H1 (cell line): ENCODE measurements around the gene OGFOD3. TPM values are rescaled to one million over a fixed set of nuclear protein-coding genes. Genes with fewer than 3 reads are reported as not detected.

ENCODE experiments used
- CTCF ChIA-PET: fragments of 300-600 bp; sonication (Branson Sonifier 250); formaldehyde crosslinking; loops from one replicate; lab custom pipeline; 2021; ENCODE audit not compliant: partially characterized antibody; lab: Charles Lee
- POLR2A ChIA-PET: fragments of 300-600 bp; sonication (Branson Sonifier 250); formaldehyde crosslinking; loops from one replicate; lab custom pipeline; 2021; ENCODE audit warnings: inconsistent platforms; ENCODE audit not compliant: partially characterized antibody; lab: Charles Lee
- DNase-seq, 2 experiments: peaks; one replicate each; pipeline versions ENCODE4 v3.0.0 to v3.0.0-alpha.2; 2010 to 2022; ENCODE audit warnings: low spot score in 2 of 2, low read depth in 1 of 2, mixed read lengths in 1 of 2
- FAIRE-seq: peaks from 2 replicates; lab custom pipeline; 2011; peaks lifted over from hg19 to GRCh38; lab: Jason Lieb, UNC
- H2AFZ ChIP-seq: 2 replicates; pipeline ENCODE4 v1.8.1; 2012; ENCODE audit warnings: low read length, inconsistent platforms
- H2AK5ac ChIP-seq: 2 replicates; pipeline ENCODE4 v1.6.1; 2013; ENCODE audit warnings: low read depth, low read length
- H2BK120ac ChIP-seq: replicated peaks from 2 replicates; pipeline ENCODE3; 2013; ENCODE audit warnings: low read depth, low read length, inconsistent platforms
- H2BK12ac ChIP-seq: 2 replicates; pipeline ENCODE4 v1.6.1; 2013; ENCODE audit warnings: low read depth, low read length
- H2BK15ac ChIP-seq: 2 replicates; pipeline ENCODE4 v1.6.1; 2013; ENCODE audit warnings: low read length
- H2BK20ac ChIP-seq: 2 replicates; pipeline ENCODE4 v1.6.1; 2013; ENCODE audit warnings: low read length
- H2BK5ac ChIP-seq: 2 replicates; pipeline ENCODE4 v1.6.1; 2013; ENCODE audit warnings: low read depth, low read length
- H3K14ac ChIP-seq: 2 replicates; pipeline ENCODE4 v1.6.1; 2013; ENCODE audit warnings: inconsistent platforms; ENCODE audit not compliant: insufficient read length
- H3K18ac ChIP-seq: 2 replicates; pipeline ENCODE4 v1.6.1; 2013; ENCODE audit warnings: low read length; ENCODE audit errors: extremely low read depth
- H3K23ac ChIP-seq: 2 replicates; pipeline ENCODE4 v1.6.1; 2013; ENCODE audit warnings: inconsistent platforms; ENCODE audit not compliant: insufficient read length
- H3K23me2 ChIP-seq: 2 replicates; pipeline ENCODE4 v1.6.1; 2013; ENCODE audit warnings: low read depth, low read length
- H3K27ac ChIP-seq: 2 replicates; pipeline ENCODE4 v1.6.1; 2011; ENCODE audit warnings: low read depth, low read length, inconsistent platforms
- H3K27me3 ChIP-seq, 4 experiments: replicated peaks in 1 of 4; 1 replicate in 1 of 4; 2 replicates in 3 of 4; pipeline versions ENCODE4 v1.6.1 to v1.8.1; 2011 to 2013; ENCODE audit warnings: low read length in 3 of 4, mild to moderate bottlenecking in 3 of 4, inconsistent platforms in 2 of 4, mixed read lengths in 2 of 4, moderate library complexity in 1 of 4; ENCODE audit not compliant: control insufficient read depth in 3 of 4, insufficient read depth in 3 of 4; ENCODE audit errors: extremely low read depth in 1 of 4
- H3K36me3 ChIP-seq, 4 experiments: 2 replicates each; pipeline versions ENCODE4 v1.6.1 to v1.8.1; 2011 to 2013; ENCODE audit warnings: mild to moderate bottlenecking in 4 of 4, low read length in 3 of 4, moderate library complexity in 2 of 4, control low read depth in 1 of 4, inconsistent platforms in 1 of 4; ENCODE audit not compliant: insufficient read depth in 4 of 4, control insufficient read depth in 2 of 4
- H3K4ac ChIP-seq: replicated peaks from 2 replicates; pipeline ENCODE3; 2013; ENCODE audit warnings: low read length, low read depth, mixed read lengths, inconsistent platforms; ENCODE audit not compliant: insufficient read length
- H3K4me1 ChIP-seq, 4 experiments: replicated peaks in 1 of 4; 1 replicate in 1 of 4; 2 replicates in 3 of 4; pipeline versions ENCODE4 v1.6.1 to v1.8.1; 2011 to 2013; ENCODE audit warnings: low read length in 3 of 4, inconsistent platforms in 2 of 4, mixed read lengths in 1 of 4; ENCODE audit not compliant: insufficient read depth in 4 of 4, control insufficient read depth in 3 of 4
- H3K4me2 ChIP-seq, 2 experiments: 2 replicates each; pipeline versions ENCODE4 v1.6.1 to v1.8.1; 2011 to 2013; ENCODE audit warnings: low read depth in 2 of 2, low read length in 2 of 2, control low read depth in 1 of 2, inconsistent platforms in 1 of 2, mild to moderate bottlenecking in 1 of 2; ENCODE audit not compliant: insufficient read depth in 1 of 2
- H3K4me3 ChIP-seq, 4 experiments: fragments of 200-600, 300-600 bp in 1 of 4; sonication (generic), shearing (Covaris generic), sonication (Bioruptor Twin) in 1 of 4; 2 replicates each; pipeline versions ENCODE4 v1.5.1 to v1.8.1; 2011 to 2016; ENCODE audit warnings: low read length in 4 of 4, low read depth in 3 of 4, control low read depth in 2 of 4, inconsistent platforms in 2 of 4, mild to moderate bottlenecking in 2 of 4, mixed read lengths in 1 of 4, moderate library complexity in 1 of 4; ENCODE audit not compliant: insufficient read depth in 2 of 4; ENCODE audit errors: extremely low read depth in 1 of 4
- H3K56ac ChIP-seq: replicated peaks from 2 replicates; pipeline ENCODE3; 2013; ENCODE audit warnings: low read depth, mild to moderate bottlenecking, mixed read lengths, low read length, inconsistent platforms; ENCODE audit not compliant: insufficient read length
- H3K79me1 ChIP-seq: 2 replicates; pipeline ENCODE4 v1.6.1; 2013; ENCODE audit warnings: low read depth, low read length, control low read depth
- H3K79me2 ChIP-seq, 2 experiments: 2 replicates each; pipeline versions ENCODE4 v1.6.1 to v1.8.1; 2012 to 2013; ENCODE audit warnings: low read length in 2 of 2, mild to moderate bottlenecking in 2 of 2, inconsistent platforms in 1 of 2; ENCODE audit not compliant: insufficient read depth in 2 of 2, control insufficient read depth in 1 of 2
- H3K9ac ChIP-seq, 4 experiments: replicated peaks in 1 of 4; 1 replicate in 1 of 4; 2 replicates in 3 of 4; pipeline versions ENCODE4 v1.6.1 to v1.8.1; 2011 to 2013; ENCODE audit warnings: low read depth in 3 of 4, low read length in 3 of 4, control low read depth in 2 of 4, mild to moderate bottlenecking in 2 of 4, moderate library complexity in 2 of 4, inconsistent platforms in 1 of 4; ENCODE audit errors: extremely low read depth in 1 of 4
- H3K9me3 ChIP-seq, 2 experiments: 2 replicates each; pipeline versions ENCODE4 v1.6.1 to v1.8.1; 2012 to 2013; ENCODE audit warnings: mild to moderate bottlenecking in 2 of 2, moderate library complexity in 2 of 2, control low read depth in 1 of 2, inconsistent platforms in 1 of 2, low read depth in 1 of 2, low read length in 1 of 2, mixed read lengths in 1 of 2; ENCODE audit not compliant: insufficient read depth in 2 of 2
- H4K20me1 ChIP-seq, 2 experiments: replicated peaks in 1 of 2; 2 replicates each; pipeline versions ENCODE3 to v1.8.1; 2011 to 2013; ENCODE audit warnings: inconsistent platforms in 2 of 2, low read length in 2 of 2, mild to moderate bottlenecking in 1 of 2; ENCODE audit not compliant: insufficient read depth in 2 of 2, control insufficient read depth in 1 of 2
- H4K5ac ChIP-seq: 2 replicates; pipeline ENCODE4 v1.6.1; 2013; ENCODE audit warnings: low read length, low read depth, mixed read lengths, inconsistent platforms; ENCODE audit not compliant: insufficient read length
- H4K8ac ChIP-seq: 2 replicates; pipeline ENCODE4 v1.8.0; 2013; ENCODE audit warnings: mild to moderate bottlenecking, moderate library complexity, low read length, inconsistent platforms; ENCODE audit not compliant: insufficient read depth; ENCODE audit errors: extremely low read depth
- H4K91ac ChIP-seq: replicated peaks from 2 replicates; pipeline ENCODE3; 2013; ENCODE audit warnings: low read length, mixed read lengths, inconsistent platforms; ENCODE audit not compliant: insufficient read length
- CBX5 ChIP-seq: fragments of 300-800, 300-1000 bp; sonication (generic); IDR thresholded peaks from 2 replicates; pipeline ENCODE4 v1.7.1; 2016; ENCODE audit warnings: antibody characterized with exemption, low read length, low read depth
- GTF2F1 ChIP-seq: IDR thresholded peaks from 2 replicates; pipeline ENCODE4 v1.6.1; 2012; ENCODE audit warnings: low read depth, low read length, improper control_type of control experiment, borderline replicate concordance
- KDM1A ChIP-seq: fragments of 200-600, 300-600 bp; sonication (generic); IDR thresholded peaks from 2 replicates; pipeline ENCODE4 v1.7.1; 2016; ENCODE audit warnings: mild to moderate bottlenecking, low read length, borderline replicate concordance
- RAD21 ChIP-seq, 2 experiments: IDR thresholded peaks in 1 of 2; conservative IDR thresholded peaks in 1 of 2; 2 replicates each; pipeline ENCODE4 v1.6.1; 2011; ENCODE audit warnings: low read depth in 2 of 2, low read length in 2 of 2, improper control_type of control experiment in 1 of 2, inconsistent platforms in 1 of 2, mild to moderate bottlenecking in 1 of 2, moderate library complexity in 1 of 2
- SIRT6 ChIP-seq: IDR thresholded peaks from one replicate; pipeline ENCODE4 v1.7.1; 2012; ENCODE audit warnings: low read length, inconsistent platforms
- ZNF274 ChIP-seq: IDR thresholded peaks from 2 replicates; pipeline ENCODE4 v1.7.0; 2012; ENCODE audit warnings: low read length, borderline replicate concordance; ENCODE audit errors: extremely low read depth
- WGBS, 2 experiments: shearing (Covaris generic) in 1 of 2; methylation state at CpG; one replicate each; pipeline versions ENCODE4 v1.1.6 to v1.1.7; 2013 to 2015; ENCODE audit warnings: low lambda C conversion rate in 2 of 2, mixed read lengths in 2 of 2, inconsistent platforms in 1 of 2, low coverage in 1 of 2, missing lambda C conversion rate in 1 of 2; ENCODE audit not compliant: insufficient replicate concordance in 2 of 2, insufficient coverage in 1 of 2, insufficient read length in 1 of 2; ENCODE audit errors: extremely low coverage in 1 of 2, missing lambda C conversion rate in 1 of 2; 5-methylcytosine and 5-hydroxymethylcytosine counted together
- polyA plus RNA-seq, 7 experiments: library from polyadenylated mRNA; depleted of rRNA in 3 of 7; stranded (reverse) in 5 of 7; unstranded in 2 of 7; fragments of >200 nt in 5 of 7; fragments of 200-250 nt in 2 of 7; gene quantifications; 1 replicate in 5 of 7; 2 replicates in 1 of 7; 4 replicates in 1 of 7; pipeline versions ENCODE4 v1.2.1 to v1.2.3, GENCODE V29; 2011 to 2013; ENCODE audit warnings: missing spikeins in 2 of 7, mixed read lengths in 2 of 7
- total RNA-seq: library from RNA; stranded (reverse); fragmentation: NEBNext Ultra II Directional; extraction: Animal tissue kit (Norgen Biotek cat#: 25700); gene quantifications from 2 replicates; pipeline ENCODE4 v1.2.1, GENCODE V29; 2021
- TF ChIP-seq, protein P1 (sequence below): IDR thresholded peaks from 2 replicates; pipeline ENCODE4 v1.6.1; 2012; ENCODE audit warnings: inconsistent platforms
- TF ChIP-seq, protein P2 (sequence below): IDR thresholded peaks from 2 replicates; pipeline ENCODE4 v1.6.1; 2011; ENCODE audit warnings: low read length, improper control_type of control experiment

OGFOD3 gene
- total and polyA plus RNA-seq, 2 of the 8 experiments (the other 6 are each of a cell fraction or from before 2014, with no cell fraction given): 21.1 to 21.8 TPM

DNA sequence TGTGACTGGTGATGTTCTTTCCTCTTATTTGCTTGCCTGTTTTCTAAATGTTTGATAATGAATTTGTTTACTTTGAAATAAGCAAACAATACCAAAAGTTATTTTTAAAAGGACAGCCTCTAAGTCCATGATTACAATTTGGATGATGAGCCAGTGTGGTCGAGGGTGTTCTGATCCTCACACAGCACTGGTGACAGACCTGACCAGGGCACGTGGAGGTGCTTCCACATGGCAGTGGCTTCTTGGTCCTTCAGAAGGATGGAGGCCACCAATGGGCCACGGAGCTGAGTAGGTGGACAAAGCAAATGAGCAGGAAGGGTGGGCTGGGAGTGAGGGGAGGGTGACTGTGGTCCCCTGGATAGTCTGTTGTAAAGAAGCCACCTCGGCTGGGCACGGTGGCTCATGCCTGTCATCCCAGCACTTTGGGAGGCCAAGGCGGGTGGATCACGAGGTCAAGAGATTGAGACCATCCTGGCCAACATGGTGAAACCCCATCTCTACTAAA is 63.5 kb downstream of the OGFOD3 start:
- H3K4me3 ChIP-seq: no peak overlapping the region
- CTCF ChIA-PET: interaction anchor here (1.1 kb wide), 1 partner anchor 34 kb away, joined by 3 read pairs; no protein-coding TSS in a partner anchor
- TF ChIP-seq KDM1A (no peak), ZNF274 (no peak), SIRT6 (no peak), RAD21 (IDR thresholded peaks at IDR 0.05 in 1 of 2, conservative IDR thresholded peaks at IDR 0.05 in 1 of 2; ENCODE audit: low read depth in 2 of 2, low read length in 2 of 2) (no peak), GTF2F1 (no peak), CBX5 (no peak)
- TF ChIP-seq, protein P1, sequence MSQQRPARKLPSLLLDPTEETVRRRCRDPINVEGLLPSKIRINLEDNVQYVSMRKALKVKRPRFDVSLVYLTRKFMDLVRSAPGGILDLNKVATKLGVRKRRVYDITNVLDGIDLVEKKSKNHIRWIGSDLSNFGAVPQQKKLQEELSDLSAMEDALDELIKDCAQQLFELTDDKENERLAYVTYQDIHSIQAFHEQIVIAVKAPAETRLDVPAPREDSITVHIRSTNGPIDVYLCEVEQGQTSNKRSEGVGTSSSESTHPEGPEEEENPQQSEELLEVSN: no peak
- TF ChIP-seq, protein P2, sequence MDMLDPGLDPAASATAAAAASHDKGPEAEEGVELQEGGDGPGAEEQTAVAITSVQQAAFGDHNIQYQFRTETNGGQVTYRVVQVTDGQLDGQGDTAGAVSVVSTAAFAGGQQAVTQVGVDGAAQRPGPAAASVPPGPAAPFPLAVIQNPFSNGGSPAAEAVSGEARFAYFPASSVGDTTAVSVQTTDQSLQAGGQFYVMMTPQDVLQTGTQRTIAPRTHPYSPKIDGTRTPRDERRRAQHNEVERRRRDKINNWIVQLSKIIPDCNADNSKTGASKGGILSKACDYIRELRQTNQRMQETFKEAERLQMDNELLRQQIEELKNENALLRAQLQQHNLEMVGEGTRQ: no peak
- TF ChIP-seq, all 59 proteins: peak for 0
- no peaks in the 10 kb centered on the region for H3K9me3 ChIP-seq
- H2BK5ac ChIP-seq: no peak overlapping the region
- H2BK15ac ChIP-seq: no peak overlapping the region
- no peak overlapping the region for H2AFZ ChIP-seq
- no peak overlapping the region for H3K56ac ChIP-seq
- no peak overlapping the region for H4K8ac ChIP-seq
- H2BK20ac ChIP-seq: no peak overlapping the region
- no peak overlapping the region for H2AK5ac ChIP-seq
- no peaks in the 10 kb centered on the region for H3K36me3 ChIP-seq
- no peak overlapping the region for H4K91ac ChIP-seq
- no peak overlapping the region for H3K23ac ChIP-seq
- no peak overlapping the region for H3K4me2 ChIP-seq
- H3K14ac ChIP-seq: no peak overlapping the region
- H4K5ac ChIP-seq: no peak overlapping the region
- no peak overlapping the region for H2BK120ac ChIP-seq
- 85% methylated on average over 7 of the region's 7 CpGs; no CpG with 5 or more reads in 1 of the 2 experiments for WGBS, 2 experiments
- DNase-seq (no peak), FAIRE-seq (no peak)
- POLR2A ChIA-PET: no interaction called here
- no peak overlapping the region for H3K27ac ChIP-seq
- no peak overlapping the region for H3K9ac ChIP-seq
- no peaks in the 10 kb centered on the region for H3K23me2 ChIP-seq
- peaks cover 0 to 6% (median 5%) of the 10 kb centered on the region in 4 experiments; a peak in 5 of 7 replicates for H3K4me1 ChIP-seq
- no peak overlapping the region for H2BK12ac ChIP-seq
- no peaks in the 10 kb centered on the region for H3K79me2 ChIP-seq
- H3K79me1 ChIP-seq: no peaks in the 10 kb centered on the region; the same call in 1 of the 2 replicates
- H3K27me3 ChIP-seq: peaks cover 0 to 3% (median 1%) of the 10 kb centered on the region in 4 experiments; a peak in 3 of 7 replicates
- no peaks in the 10 kb centered on the region for H4K20me1 ChIP-seq
- no peak overlapping the region for H3K4ac ChIP-seq
- no peak overlapping the region for H3K18ac ChIP-seq
